Pulmonary artery endothelial cell (primary cell): Measurements from ENCODE around the gene ZNF341. TPM values are rescaled to one million over a fixed set of nuclear protein-coding genes. Genes with fewer than 3 reads are reported as not detected.
A peak's percentile ranks its signal among the peaks of the same experiment; 100 is the strongest.

Source experiments
- DNase-seq: peaks from one replicate; pipeline ENCODE4 v3.0.0-alpha.2; 2011; ENCODE audit warnings: low read depth, low spot score
- total RNA-seq: library from RNA; depleted of rRNA; stranded (reverse); fragments of >200 nt; gene quantifications from 2 replicates; pipeline ENCODE4 v1.2.3, GENCODE V29; 2014

Gene ZNF341
- total RNA-seq, 1 donor from 2014 or later = 0.86 TPM

DNA sequence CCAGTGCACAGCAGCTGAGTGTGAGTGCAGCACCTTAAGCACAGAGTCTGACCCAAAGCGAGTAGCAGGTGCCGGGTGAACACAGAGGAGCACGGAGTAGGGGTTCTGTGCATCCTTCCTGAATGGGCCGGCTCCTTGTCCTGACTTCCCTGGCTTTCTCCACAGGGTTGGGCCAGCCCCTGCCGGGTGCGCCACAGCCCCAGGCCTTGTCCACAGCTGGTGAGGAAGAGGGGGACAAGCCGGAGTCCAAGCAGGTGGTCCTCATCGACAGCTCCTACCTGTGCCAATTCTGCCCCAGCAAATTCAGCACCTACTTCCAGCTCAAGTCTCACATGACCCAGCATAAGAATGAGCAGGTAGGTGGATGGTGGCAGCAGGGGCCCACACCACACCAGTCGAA is 34.9 kb downstream of the ZNF341 start:
- no peak for DNase-seq

DNA sequence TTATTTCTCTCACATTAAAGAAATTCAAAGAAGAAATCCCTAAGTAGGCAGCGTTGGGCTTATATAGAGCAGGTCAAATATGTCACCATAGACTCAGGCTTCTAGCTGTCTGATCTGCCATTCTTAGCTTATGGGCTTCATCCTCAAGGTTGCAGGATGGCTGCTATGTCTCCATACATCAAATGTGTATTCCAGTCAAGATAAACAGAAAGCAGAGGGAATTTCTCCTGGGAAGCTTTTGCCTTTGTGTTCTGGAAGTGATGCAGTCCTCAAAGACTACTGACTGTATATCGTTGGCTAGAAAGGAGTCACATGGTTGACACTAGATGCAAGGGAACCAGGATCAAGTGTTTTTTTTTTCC is 36.0 kb downstream of the ZNF341 start:
- DNase-seq = no peak

DNA sequence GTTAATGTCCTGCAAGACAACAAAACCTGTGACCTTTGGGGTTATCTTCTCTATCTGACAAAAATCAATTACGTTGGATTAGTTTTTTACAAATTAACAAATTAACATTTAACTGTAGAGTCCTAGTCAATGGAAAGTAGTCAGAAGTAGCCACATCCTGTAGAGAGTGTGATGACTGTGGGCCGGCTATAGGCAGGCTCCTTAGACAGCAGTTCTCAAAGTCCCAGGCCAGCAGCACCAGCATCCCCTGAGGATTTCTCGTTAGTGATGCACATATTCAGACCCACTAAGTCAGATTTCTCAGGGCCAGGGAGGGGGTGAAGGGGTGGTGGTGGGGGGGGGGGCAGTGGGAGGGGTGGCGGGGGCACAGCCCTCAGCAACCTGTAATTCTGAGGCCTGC is 37.2 kb downstream of the ZNF341 start:
- DNase-seq = no peak

DNA sequence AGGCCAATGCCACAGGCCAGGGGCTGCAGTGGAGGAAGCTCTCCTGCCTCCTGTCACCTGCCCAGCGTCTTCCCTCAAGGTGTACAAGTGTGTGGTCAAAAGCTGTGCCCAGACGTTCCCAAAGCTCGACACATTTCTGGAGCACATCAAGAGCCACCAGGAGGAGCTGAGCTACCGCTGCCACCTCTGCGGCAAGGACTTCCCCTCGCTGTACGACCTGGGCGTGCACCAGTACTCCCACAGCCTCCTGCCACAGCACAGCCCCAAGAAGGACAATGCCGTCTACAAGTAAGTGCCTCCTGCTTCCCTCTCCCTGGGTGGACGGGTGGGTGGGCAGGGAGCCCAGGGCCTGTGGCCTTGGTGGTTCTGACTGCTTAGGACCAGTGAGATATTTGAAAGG is 38.2 kb downstream of the ZNF341 start:
- no peak for DNase-seq

DNA sequence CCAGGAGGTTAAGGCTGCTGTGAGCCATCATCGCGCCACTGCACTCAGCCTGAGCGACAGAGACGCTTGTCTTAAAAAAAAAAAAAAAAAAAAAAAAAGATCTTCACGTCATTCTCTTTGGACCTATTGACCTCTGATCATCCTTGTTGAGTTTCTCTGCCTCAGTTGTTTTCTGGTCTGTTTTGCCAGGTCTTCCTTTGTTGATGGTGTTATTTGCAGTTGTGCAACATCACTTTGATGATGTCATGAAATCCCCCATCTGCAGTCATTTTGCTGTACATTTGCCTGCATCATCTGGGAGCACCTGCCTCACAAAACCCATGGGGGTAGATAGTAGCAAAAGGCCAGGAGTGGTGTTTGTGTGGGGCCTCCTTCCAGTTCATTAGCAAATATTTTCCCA is 40.1 kb downstream of the ZNF341 start:
- no peak for DNase-seq

DNA sequence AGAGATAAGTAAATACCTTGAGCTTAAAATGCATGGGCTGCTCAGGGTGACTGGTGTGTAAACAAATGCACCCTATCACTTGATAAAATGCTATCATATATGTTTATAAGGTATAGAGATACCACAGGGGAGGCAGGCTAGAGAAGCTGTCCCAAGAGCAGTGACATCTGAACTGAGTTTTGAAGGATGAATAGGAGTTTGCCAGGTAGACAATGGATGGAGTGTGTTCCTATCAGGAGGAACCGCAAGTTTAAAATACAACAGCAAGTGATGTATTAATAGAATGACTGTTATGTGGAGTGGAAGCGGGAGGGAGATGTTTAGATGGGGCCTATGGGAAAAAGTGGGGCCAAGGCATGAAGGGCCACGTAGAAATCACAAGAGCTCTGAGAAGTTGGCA is 40.6 kb downstream of the ZNF341 start:
- no peak for DNase-seq

DNA sequence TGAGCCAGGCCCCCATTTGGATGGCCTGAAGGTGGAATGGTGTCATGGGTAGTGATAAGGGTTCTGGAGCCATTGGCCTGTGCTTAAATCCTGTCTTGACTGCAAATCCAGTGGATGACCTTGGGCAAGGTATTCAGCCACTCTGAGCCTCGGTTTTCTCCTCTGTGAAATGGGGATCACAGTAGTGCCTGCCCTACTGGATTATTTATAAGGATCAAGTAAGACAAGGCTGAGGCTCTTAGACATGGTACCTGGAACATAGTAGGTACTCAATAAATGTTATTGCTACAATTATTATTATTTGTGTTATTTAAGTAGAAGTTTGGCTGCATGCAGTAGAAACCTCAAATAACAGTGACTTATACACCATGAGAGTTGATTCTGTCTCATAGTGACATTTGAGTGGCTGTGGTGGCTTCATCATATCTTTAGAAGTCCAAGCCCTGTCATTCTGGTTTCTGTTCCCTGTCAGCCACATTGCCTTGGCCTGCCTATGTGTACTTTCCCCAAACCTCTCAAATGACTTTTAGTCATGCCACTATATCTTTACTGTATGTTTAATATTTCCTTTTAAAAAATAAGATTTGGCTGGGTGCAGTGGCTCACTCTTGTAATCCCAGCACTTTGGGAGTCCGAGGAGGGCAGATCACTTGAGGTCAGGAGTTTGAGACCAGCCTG is 41.8 kb downstream of the ZNF341 start:
- DNase-seq = no peak

DNA sequence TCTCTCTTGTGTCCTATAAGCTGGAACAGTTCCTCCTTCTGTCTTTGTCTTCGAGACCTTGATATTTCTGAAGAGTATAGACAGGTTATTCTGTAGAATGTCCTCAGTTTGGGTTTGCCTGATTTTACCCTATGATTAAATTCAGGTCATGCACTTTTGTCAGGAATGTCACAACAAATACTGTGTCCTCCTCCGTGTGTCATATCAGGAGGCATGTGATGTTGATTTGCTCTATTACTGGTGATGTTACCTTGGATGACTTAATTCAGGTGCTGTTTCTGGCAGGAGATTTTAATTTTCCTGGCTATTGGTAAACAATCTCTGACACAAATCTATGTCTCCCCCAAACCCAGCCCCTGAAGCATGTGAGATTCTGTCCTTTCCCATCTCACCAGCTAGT is 46.0 kb downstream of the ZNF341 start:
- no peak for DNase-seq

DNA sequence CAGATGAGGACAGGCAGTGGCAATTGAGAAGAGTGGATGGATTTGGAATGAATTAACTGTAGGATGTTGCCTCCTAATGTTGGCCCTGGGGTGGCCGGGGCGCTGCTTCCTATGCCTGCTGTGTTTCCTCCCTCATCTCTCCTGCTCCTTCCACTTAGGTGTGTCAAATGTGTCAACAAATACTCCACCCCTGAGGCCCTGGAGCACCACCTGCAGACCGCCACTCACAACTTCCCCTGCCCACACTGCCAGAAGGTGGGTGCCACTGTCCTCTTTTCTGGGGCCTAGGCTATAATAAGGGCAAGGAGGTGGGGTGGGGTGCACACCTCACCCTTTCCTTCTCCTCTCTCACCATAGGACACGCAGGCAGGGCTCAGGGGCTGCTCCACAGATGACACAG is 49.3 kb downstream of the ZNF341 start:
- DNase-seq = no peak

DNA sequence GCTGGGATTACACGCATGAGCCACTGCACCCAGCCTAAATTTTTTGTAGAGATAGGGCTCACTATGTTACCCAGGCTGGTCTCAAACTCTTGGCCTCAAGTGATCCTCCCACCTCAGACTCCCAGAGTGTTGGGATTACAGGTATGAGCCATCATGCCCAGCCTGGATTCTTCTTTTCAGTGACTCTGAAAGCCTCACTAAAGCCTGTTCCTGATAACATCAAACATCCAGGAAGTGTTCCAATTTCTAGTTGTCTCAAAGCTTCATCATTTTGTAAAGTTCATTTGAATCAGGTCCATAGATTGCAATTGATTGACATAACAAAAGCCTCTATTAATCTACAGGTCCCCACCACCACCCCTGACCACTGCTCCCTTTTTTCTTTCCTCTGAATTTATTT is 50.1 kb downstream of the ZNF341 start:
- DNase-seq = no peak

DNA sequence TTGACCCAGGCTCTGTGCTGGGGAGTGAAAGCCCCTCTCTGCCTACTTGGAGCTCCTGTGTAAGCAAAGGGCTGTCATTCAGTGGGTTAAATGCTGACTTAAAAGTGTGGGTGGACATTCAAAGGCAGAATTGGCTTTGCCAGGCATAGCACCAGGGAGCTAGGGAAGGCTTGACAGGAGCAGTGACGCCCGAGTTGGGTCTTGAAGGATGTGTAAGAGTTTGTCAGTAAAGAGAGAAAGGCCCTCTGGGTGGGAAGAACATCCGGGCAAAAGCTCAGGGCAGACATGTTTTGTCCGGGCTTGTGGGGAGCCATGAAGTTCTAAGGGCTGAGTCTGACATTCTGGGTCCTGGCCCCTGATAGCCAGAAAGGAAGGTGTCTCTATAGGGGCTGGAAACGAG is 51.5 kb downstream of the ZNF341 start:
- no peak for DNase-seq

DNA sequence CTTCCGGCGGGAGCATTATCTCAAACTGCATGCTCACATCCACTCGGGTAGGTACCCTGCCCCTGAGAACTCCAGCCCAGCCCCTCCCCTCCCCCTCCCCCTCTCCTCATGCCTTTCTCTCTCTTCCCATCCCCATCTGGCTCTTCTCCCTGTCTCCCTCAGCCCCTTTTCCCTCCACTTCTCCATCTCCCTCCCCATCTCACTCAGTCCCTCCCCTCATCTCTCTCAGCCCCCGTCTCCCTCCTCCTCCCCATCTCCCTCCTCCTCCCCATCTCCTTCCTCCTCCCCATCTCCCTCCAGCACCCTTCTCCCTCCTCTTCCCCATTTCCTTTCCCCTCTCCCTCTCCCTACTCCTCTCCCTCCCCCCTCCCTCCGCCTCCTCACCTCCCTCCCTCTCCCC is 52.0 kb downstream of the ZNF341 start:
- DNase-seq = no peak

DNA sequence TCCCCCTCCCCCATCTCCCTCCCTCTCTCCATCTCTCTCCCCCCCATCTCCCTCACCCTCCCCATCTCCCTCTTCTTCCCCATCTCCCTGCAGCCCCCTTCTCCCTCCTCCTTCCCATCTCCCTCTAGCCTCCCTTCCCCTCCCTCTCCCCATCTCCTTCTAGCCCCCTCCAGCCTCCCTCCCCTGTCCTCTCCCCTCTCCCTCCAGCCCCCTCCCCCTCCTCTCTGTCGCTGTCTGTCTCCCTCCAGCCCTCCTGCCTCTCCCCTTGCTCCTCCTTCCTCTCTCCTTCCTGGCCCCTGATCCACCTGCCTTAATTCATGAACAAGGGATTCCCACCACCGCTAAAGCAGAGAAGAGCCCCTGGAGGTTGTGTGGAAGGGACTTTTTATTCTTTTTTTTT is 52.4 kb downstream of the ZNF341 start:
- no peak for DNase-seq

DNA sequence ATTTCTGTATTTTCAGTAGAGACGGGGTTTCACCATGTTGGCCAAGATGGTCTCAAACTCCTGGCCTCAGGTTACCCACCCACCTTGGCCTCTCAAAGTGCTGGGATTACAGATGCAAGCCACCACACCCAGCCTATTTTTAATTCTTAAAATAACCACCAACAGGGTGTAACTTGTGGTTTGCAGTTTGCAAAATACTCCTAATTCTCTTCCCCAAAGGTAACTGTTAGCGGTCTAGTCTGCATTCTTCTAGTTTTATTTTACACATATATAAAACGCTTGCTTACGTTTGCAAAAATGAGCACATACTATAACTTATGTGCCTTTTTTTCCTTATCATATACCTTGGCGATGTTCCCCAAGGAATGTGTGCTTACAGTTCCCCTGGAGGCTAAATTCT is 53.7 kb downstream of the ZNF341 start:
- no peak for DNase-seq

DNA sequence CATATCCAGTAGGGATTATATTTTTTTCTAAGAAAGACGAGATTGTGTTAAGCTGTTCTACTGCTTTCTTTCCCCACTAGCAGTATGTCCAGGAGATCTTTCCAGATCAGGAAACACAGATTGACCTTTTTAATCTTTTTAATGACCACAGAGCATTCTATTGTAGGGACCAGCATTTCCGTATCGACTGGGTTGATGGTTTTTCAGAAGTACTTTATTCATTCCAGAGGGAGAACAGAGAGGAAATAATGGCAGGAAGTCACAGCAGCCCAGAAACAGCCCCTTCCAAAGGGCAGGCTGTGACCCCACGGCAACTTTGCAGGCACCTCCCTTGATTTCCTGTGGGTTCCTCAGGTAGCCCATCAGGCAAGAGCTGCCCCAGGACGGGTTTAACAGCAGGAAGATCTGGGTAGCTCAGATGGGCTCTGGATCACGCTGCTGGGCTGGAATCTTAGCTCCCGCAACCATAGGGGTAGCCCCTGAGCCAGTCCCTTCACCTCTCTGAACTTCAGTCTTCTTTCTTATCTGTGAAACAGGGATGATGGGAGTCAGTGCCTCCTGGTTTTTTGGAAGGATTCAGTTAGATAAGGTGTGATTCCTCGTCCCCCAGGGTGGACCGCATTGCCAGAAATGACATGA is 55.6 kb downstream of the ZNF341 start:
- peak; percentile 32 for DNase-seq

DNA sequence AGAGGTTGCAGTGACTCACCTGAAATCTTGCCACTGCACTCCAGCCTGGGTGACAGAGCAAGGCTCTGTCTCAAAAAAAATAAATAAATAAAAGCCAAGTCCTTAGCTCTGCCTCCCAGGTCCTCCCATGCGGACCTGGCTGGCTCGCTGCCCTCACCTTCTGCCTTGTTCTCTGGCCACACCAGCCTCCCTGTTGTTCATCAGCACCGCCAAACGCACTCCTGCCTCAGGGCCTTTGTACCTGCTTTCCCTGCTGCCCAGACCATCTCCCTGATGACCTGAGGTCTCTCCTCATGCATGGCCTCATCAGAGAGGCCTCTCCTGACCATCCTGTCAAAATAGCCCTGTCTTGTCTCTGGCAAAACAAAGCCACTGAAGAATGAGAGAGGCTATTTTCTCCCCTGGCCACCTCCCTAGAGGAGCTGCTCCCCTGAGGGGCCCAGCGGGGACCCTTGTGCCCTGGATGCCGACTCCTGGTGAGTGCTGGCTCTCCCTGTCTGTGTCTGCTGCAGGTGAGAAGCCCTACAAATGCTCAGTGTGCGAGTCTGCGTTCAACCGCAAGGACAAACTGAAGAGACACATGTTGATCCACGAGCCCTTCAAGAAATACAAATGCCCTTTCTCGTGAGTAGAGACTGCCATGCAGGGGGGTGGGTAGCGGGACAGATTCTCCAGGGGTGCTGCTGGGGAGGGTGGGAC is 56.7 kb downstream of the ZNF341 start:
- no peak for DNase-seq

DNA sequence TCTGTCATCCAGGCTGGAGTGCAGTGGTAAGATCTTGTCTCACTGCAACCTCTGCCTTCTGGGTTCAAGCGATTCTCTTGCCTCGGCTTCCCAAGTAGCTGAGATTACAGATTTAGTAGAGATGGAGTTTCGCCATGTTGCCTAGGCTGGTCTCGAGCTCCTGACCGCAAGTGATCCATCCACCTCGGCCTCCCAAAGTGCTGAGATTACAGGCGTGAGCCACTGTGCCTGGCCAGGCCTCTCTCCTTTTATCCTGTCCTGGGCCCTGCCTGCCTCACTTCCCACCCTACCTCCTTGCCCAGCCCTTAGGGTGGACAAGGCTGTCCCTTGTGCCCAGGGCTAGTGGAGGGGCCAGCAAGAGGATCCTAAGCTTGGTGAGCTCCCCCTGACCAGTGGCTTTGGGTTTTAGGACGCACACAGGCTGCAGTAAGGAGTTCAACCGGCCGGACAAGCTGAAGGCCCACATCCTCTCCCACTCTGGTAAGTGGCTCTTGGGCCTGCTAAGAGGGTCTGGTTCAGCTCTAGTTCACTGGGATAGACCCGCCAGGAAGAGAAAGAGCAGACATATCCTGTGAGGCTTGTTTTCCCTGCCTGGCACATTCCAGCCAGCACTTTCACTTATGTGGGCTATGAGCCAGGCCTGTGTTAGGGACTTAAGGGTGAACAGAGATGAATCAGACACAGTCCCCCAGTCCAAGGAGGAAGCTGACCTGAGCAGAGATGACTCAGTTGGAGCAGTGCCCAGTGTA is 57.5 kb downstream of the ZNF341 start:
- DNase-seq = peak; percentile 97

DNA sequence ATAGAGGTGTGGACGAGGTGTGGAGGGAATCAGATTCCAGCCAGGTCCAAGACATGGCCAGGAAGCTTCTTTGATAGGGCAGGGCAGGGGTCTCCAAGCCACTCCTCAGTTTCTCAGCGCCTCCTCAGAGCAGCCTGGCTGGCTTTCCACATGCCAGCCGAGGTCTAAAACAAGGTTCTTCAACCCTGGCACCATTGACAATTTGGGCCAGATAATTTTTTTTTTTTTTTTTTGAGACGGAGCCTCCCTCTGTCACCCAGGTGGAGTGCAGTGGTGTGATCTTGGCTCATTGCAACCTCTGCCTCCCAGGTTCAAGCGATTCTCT is 58.0 kb downstream of the ZNF341 start:
- no peak for DNase-seq

DNA sequence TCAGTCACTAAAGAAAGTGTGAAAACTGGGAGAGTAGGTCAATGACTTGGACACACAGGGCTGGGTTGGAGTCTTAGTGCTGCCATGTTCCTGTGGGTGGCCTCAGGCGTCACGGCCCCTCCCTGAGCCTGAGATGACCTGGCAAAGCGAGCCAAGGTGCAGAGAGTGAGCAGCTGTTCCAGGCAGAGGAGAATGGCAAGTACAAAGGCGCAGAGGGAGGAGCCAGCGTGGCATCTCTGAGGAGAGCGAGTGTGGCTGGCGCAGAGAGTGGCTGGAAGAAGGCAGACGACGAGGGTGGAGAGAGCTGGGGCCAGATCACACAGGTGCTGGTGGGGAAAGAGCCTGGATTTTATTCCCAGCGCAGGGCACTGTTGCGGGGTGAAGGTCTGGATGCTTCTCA is 58.8 kb downstream of the ZNF341 start:
- no peak for DNase-seq

DNA sequence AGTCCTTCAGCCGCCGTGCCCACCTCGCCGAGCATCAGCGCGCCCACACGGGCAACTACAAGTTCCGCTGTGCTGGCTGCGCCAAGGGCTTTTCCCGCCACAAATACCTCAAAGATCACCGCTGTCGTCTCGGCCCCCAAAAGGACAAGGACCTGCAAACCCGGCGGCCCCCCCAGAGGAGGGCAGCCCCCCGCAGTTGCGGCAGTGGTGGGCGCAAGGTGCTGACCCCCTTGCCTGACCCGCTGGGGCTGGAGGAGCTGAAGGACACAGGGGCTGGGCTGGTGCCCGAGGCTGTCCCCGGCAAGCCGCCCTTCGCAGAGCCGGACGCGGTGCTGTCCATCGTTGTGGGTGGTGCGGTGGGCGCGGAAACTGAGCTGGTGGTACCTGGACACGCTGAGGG is 59.2 kb downstream of the ZNF341 start:
- DNase-seq = no peak

DNA sequence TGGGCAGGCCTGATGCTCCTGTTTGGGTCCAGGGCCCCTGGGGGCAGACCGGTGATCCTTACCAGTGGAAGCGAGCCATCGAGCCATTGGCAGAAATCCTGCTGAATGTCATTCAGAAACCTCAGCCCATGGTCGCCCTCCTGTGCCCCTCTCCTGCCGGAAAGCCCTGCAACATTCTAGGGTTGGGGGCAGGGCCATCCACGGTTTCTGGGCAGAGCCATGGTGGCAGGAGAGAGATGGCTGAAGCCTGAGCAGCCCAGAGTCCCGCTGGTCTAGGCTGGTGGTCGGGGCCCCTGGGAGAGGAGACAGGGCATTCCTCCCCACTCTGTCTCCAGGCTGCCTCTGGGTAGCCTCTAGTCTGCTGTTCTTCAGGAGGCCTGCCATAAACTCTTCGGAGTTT is 59.7 kb downstream of the ZNF341 start:
- no peak for DNase-seq

DNA sequence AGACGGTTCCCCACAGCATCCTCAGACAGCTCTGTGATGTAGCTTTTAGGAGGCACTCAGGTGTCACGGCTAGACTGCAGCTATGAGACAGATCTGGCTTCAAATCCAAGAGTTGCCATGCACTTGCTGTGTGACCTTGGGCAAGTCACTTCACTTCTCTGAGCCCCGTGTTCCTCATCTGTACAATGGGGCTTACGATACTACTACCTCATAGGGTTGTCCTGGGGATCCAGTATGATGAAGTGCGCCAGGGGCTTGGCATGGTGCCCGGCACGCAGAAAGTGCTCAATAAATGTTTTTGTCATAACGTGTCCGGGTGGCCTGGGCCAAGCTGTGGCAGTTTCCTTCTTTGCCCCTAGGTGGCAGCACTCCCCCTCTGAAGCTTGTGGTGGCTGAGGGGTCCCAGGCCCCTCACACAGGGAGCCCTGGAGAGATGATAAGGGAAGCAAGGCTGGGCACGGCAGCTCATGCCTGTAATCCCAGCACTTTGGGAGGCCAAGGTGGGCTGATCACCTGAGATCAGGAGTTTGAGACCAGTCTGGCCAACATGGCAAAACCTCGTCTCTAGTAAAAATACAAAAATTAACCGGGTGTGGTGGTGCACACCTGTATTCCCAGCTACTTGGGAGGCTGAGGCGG is 60.3 kb downstream of the ZNF341 start:
- DNase-seq = no peak
